GM23338 (cell line): ENCODE results near the gene REG3A.

Experiments
- EZH2 ChIP-seq: fragments of 200-600 bp; sonication (generic); IDR thresholded peaks from one replicate; pipeline ENCODE4 v1.8.0; 2017; ENCODE audit warnings: antibody characterized with exemption, mild to moderate bottlenecking, low read depth; ENCODE audit not compliant: unreplicated experiment
- EZH2phosphoT487 ChIP-seq: fragments of 200-600 bp; sonication (generic); IDR thresholded peaks from one replicate; pipeline ENCODE4 v1.8.1; 2018; ENCODE audit warnings: antibody characterized with exemption; ENCODE audit not compliant: unreplicated experiment
- POLR2AphosphoS5 ChIP-seq: IDR thresholded peaks from 2 replicates; pipeline ENCODE4 v1.6.1; 2016; ENCODE audit warnings: antibody characterized with exemption, low read depth
- TF ChIP-seq, protein P1 (sequence below), 2 experiments: fragments of 200-600 bp in 1 of 2; sonication (generic) in 1 of 2; conservative IDR thresholded peaks; 2 replicates each; pipeline versions ENCODE4 v1.5.1 to v1.6.1; 2016 to 2017; ENCODE audit warnings: antibody characterized with exemption in 2 of 2, low read depth in 2 of 2, mild to moderate bottlenecking in 2 of 2, moderate library complexity in 1 of 2
- TF ChIP-seq, protein P2 (sequence below): IDR thresholded peaks from one replicate; pipeline ENCODE4 v1.6.1; 2018; ENCODE audit warnings: antibody characterized with exemption; ENCODE audit not compliant: unreplicated experiment

DNA sequence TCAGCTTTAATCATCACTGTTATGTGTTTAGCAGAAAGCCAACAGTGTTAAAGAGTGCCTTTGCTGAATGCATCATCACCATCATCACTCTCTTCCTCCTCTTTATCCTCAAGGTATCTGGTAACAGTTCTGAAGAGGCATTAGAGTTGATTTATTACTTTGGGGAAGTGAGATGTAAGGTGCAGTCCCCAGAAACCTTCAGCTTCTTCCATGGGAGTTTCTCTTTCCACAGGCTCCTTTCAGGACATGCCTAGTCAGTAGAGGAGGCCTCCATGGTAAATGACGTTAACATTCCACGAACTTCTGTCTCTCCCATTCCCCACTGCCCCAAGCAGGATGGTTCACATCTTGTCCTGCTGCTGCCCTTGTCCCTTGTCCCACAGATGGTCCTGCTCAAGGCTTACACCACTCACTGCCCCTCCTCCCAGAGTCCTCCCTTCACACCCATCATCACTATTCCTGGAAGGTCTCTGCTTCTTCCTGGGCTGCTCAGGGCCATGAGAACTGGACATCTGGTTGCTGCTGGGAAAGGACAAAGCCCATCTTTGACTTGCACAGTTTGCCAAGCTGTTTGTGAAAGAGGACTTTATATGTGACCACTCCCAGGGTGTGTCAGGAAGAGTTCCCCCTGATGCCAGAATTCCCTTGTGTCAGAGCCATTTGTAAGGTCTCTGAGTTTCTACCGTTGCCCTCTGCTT, 44.6 kb downstream of the REG3A start:
- TF ChIP-seq, protein P1, sequence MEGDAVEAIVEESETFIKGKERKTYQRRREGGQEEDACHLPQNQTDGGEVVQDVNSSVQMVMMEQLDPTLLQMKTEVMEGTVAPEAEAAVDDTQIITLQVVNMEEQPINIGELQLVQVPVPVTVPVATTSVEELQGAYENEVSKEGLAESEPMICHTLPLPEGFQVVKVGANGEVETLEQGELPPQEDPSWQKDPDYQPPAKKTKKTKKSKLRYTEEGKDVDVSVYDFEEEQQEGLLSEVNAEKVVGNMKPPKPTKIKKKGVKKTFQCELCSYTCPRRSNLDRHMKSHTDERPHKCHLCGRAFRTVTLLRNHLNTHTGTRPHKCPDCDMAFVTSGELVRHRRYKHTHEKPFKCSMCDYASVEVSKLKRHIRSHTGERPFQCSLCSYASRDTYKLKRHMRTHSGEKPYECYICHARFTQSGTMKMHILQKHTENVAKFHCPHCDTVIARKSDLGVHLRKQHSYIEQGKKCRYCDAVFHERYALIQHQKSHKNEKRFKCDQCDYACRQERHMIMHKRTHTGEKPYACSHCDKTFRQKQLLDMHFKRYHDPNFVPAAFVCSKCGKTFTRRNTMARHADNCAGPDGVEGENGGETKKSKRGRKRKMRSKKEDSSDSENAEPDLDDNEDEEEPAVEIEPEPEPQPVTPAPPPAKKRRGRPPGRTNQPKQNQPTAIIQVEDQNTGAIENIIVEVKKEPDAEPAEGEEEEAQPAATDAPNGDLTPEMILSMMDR (conservative IDR thresholded peaks at IDR 0.05; ENCODE audit: low read depth in 2 of 2): no peak
- TF ChIP-seq POLR2AphosphoS5: no peak
- TF ChIP-seq, protein P2, sequence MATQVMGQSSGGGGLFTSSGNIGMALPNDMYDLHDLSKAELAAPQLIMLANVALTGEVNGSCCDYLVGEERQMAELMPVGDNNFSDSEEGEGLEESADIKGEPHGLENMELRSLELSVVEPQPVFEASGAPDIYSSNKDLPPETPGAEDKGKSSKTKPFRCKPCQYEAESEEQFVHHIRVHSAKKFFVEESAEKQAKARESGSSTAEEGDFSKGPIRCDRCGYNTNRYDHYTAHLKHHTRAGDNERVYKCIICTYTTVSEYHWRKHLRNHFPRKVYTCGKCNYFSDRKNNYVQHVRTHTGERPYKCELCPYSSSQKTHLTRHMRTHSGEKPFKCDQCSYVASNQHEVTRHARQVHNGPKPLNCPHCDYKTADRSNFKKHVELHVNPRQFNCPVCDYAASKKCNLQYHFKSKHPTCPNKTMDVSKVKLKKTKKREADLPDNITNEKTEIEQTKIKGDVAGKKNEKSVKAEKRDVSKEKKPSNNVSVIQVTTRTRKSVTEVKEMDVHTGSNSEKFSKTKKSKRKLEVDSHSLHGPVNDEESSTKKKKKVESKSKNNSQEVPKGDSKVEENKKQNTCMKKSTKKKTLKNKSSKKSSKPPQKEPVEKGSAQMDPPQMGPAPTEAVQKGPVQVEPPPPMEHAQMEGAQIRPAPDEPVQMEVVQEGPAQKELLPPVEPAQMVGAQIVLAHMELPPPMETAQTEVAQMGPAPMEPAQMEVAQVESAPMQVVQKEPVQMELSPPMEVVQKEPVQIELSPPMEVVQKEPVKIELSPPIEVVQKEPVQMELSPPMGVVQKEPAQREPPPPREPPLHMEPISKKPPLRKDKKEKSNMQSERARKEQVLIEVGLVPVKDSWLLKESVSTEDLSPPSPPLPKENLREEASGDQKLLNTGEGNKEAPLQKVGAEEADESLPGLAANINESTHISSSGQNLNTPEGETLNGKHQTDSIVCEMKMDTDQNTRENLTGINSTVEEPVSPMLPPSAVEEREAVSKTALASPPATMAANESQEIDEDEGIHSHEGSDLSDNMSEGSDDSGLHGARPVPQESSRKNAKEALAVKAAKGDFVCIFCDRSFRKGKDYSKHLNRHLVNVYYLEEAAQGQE: no peak
- no peak for TF ChIP-seq EZH2
- TF ChIP-seq EZH2phosphoT487: no peak
